ENCODE data around the gene LGALS3BP. TPM values are rescaled to one million over a fixed set of nuclear protein-coding genes. Genes with fewer than 3 reads are reported as not detected.

Gene LGALS3BP
- total RNA-seq, 1 experiment from 2014 or later: 57.9 TPM

DNA sequence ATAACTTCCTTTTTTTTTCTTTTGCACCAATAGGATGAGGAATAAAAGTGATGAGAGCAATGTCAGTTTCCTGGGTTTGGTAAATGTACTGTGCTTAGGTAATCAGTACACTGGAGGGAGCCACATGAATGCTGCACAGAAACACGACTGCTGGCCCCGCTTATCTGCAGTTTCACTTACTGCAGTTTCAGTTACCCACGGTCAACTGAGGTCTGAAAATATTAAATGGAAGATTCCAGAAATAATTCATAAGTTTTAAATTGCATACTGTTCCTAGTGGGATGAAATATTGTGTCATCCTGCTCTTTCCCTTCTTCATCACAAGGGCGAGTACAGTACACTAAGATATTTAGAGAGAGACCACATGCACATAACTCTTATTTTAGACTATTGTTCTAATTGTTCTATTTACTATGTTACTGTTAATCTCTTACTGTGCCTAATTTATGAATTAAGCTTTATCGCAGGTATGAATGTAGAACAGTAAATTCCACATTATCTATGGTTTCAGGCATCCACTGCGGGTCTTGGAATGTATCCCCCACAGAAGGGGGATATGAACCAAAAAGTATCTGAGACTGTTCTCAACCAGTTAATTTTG, 6.4 kb upstream of the LGALS3BP start:
- peak overlapping the region; percentile 14; the same call in 1 of the 2 replicates for H3K27ac Mint-ChIP-seq

DNA sequence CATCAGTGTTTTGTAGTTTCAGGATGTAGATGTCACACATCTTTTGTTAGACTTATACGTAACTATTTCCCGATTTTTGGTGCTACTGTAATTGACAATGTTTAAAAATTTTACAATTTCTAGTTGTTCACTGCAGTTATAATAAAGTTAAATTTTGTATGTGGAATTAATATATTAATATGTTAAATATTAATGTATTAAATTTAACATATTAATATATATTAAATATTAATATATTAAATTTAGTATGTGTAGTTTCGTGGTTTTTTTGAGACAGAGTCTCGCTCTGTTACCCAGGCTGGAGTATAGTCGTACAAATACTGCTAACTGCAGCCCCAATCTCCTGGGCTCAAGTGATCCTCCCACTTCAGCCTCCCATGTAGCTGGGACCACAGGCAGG, 5.7 kb upstream of the LGALS3BP start:
- no peaks in the 10 kb centered on the region for H3K36me3 Mint-ChIP-seq
- DNase-seq (ENCODE audit: low spot score) (no peak), ATAC-seq (no peak)
- H3K4me3 Mint-ChIP-seq: no peak overlapping the region
- no peak overlapping the region for H3K27ac Mint-ChIP-seq
- CTCF ChIA-PET: interaction anchor here (1.0 kb wide), 1 partner anchor 123 kb away, joined by 3 read pairs; no protein-coding TSS in a partner anchor
- no peaks in the 10 kb centered on the region for H3K9me3 Mint-ChIP-seq
- H3K27me3 Mint-ChIP-seq (ENCODE audit: low read depth): no peaks in the 10 kb centered on the region; the same call in 1 of the 2 replicates
- no peak for TF ChIP-seq ATF2 (CRISPR knock-in tag; IDR thresholded peaks at IDR 0.05; ENCODE audit: borderline replicate concordance, low read depth)
- TF ChIP-seq HMGA2 (CRISPR knock-in tag; IDR thresholded peaks at IDR 0.05): peak; percentile 95
- H3K4me1 Mint-ChIP-seq: peaks cover 15% of the 10 kb centered on the region
- POLR2A ChIA-PET: no interaction called here

More for the DNA sequence above, 6.4 kb upstream of the LGALS3BP start:
- no peak for ATAC-seq
- Mint-ChIP-seq H3K36me3 (peaks cover 2% of the 10 kb centered on the region), H3K4me3 (peak overlapping the region; percentile 28; the same call in 1 of the 2 replicates), H3K9me3 (no peaks in the 10 kb centered on the region), H3K4me1 (peaks cover 15% of the 10 kb centered on the region), H3K27me3 (ENCODE audit: low read depth) (no peaks in the 10 kb centered on the region; the same call in 1 of the 2 replicates)
- no peak for DNase-seq (ENCODE audit: low spot score)
- POLR2A ChIA-PET: no interaction called here
- CTCF ChIA-PET: interaction anchor here (1.0 to 1.9 kb wide), 6 partner anchors 11 to 122 kb away, joined by 3 to 8 read pairs (median 4); no protein-coding TSS in a partner anchor
- TF ChIP-seq ZNF263 (CRISPR knock-in tag; IDR thresholded peaks at IDR 0.05; ENCODE audit: low read depth) (no peak), ESRRA (CRISPR knock-in tag; IDR thresholded peaks at IDR 0.05; ENCODE audit: borderline replicate concordance) (no peak), STAT6 (CRISPR knock-in tag; conservative IDR thresholded peaks at IDR 0.05; ENCODE audit: low read depth) (no peak), ZNF512 (CRISPR knock-in tag; IDR thresholded peaks at IDR 0.05; ENCODE audit: borderline replicate concordance) (no peak)

DNA sequence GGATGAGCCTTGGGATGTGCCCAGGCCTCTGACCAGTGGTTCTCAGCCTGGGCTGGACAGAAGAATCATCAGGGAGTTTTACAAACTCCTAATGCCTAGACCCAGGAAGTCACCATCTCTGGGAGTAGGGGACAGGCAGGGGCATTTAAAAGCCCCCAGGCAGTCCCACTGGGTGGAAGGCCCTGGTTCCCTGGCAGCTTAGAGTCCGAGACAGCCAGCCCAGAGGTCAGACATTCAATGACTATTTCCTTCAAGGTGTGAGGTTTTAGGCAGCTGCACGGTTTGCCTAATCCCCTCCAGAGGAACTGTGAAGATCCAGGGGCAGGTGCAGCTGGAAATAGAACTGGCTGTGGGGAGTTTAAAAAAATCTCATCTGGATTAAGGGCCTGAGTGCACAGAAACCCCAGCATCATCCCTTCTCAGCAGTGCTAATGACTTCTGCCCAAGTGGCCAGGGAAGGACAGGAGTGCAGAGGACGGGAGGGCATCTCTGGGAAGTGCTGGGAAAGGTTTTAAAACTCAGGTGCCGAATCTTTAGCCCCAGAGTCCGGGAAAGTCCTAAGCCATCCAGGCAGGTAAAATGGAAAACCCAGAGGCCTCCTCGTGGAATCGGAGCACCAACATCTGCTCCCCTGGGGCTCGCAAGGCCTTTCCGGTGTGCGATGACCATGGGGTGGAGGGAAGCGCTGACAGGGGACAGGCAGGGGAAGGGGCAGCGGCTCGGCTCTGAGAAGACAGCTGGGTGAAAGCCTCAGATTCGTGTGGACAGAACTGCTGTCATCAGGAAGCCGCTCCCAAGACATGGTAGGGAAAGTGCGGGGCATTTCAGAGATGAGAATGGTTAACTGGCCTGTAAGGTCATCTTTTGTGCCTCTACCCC, 1.5 kb upstream of the LGALS3BP start:
- no peaks in the 10 kb centered on the region for H3K27me3 Mint-ChIP-seq (ENCODE audit: low read depth)
- no peak overlapping the region for H3K27ac Mint-ChIP-seq
- DNase-seq (ENCODE audit: low spot score) (no peak), ATAC-seq (no peak)
- H3K4me3 Mint-ChIP-seq: no peak overlapping the region
- peaks cover 13% of the 10 kb centered on the region for H3K4me1 Mint-ChIP-seq
- ChIA-PET POLR2A (no interaction called here), CTCF (interaction anchor here (1.2 to 2.2 kb wide), 3 partner anchors 10 to 129 kb away, joined by 6 to 8 read pairs (median 7); no protein-coding TSS in a partner anchor)
- no peaks in the 10 kb centered on the region for H3K36me3 Mint-ChIP-seq
- H3K9me3 Mint-ChIP-seq: no peaks in the 10 kb centered on the region
- no peak for TF ChIP-seq GTF2I (CRISPR knock-in tag; conservative IDR thresholded peaks at IDR 0.05)
- no peak for TF ChIP-seq PRRX2 (CRISPR knock-in tag; IDR thresholded peaks at IDR 0.05)
- no peak for TF ChIP-seq ZNF263 (CRISPR knock-in tag; IDR thresholded peaks at IDR 0.05; ENCODE audit: low read depth)
- TF ChIP-seq, protein P1, sequence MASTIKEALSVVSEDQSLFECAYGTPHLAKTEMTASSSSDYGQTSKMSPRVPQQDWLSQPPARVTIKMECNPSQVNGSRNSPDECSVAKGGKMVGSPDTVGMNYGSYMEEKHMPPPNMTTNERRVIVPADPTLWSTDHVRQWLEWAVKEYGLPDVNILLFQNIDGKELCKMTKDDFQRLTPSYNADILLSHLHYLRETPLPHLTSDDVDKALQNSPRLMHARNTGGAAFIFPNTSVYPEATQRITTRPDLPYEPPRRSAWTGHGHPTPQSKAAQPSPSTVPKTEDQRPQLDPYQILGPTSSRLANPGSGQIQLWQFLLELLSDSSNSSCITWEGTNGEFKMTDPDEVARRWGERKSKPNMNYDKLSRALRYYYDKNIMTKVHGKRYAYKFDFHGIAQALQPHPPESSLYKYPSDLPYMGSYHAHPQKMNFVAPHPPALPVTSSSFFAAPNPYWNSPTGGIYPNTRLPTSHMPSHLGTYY (CRISPR knock-in tag; IDR thresholded peaks at IDR 0.05): no peak
- TF ChIP-seq CBFB (CRISPR knock-in tag; IDR thresholded peaks at IDR 0.05; ENCODE audit: low read depth): no peak
- TF ChIP-seq, protein P2, sequence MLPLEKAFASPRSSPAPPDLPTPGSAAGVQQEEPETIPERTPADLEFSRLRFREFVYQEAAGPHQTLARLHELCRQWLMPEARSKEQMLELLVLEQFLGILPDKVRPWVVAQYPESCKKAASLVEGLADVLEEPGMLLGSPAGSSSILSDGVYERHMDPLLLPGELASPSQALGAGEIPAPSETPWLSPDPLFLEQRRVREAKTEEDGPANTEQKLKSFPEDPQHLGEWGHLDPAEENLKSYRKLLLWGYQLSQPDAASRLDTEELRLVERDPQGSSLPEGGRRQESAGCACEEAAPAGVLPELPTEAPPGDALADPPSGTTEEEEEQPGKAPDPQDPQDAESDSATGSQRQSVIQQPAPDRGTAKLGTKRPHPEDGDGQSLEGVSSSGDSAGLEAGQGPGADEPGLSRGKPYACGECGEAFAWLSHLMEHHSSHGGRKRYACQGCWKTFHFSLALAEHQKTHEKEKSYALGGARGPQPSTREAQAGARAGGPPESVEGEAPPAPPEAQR (CRISPR knock-in tag; IDR thresholded peaks at IDR 0.05): no peak
- no peak for TF ChIP-seq STAT6 (CRISPR knock-in tag; conservative IDR thresholded peaks at IDR 0.05; ENCODE audit: low read depth)
- no peak for TF ChIP-seq ATF2 (CRISPR knock-in tag; IDR thresholded peaks at IDR 0.05; ENCODE audit: borderline replicate concordance, low read depth)
- TF ChIP-seq ZNF512 (CRISPR knock-in tag; IDR thresholded peaks at IDR 0.05; ENCODE audit: borderline replicate concordance): no peak

Data from WTC11 (cell line).